Upper lobe of left lung (tissue), 6 donors: ENCODE measurements around the gene FRMPD4. TPM values are rescaled to one million over a fixed set of nuclear protein-coding genes. Genes with fewer than 3 reads are reported as not detected.

Source experiments
- ATAC-seq, 2 donors: fragments of 200-7000 bp; cut with Tn5 transposase; one replicate each; pipeline ENCODE4 v1.9.1; 2022; ENCODE audit warnings: mild to moderate bottlenecking in 2 of 2, moderate library complexity in 2 of 2; ENCODE audit not compliant: low FRiP score in 2 of 2
- DNase-seq, 2 donors: peaks; one replicate each; pipeline ENCODE4 v3.0.0-alpha.2; 2019 to 2020
- H3K27ac ChIP-seq, 4 donors: fragments of 200-600 bp; sonication (generic); one replicate each; pipeline ENCODE4 v1.5.1; 2016 to 2019
- H3K27me3 ChIP-seq, 4 donors: fragments of 200-600 bp; sonication (generic); one replicate each; pipeline ENCODE4 v1.5.1; 2017 to 2019
- H3K36me3 ChIP-seq, 4 donors: fragments of 200-600 bp; sonication (generic); one replicate each; pipeline ENCODE4 v1.5.1; 2016 to 2019
- H3K4me1 ChIP-seq, 4 donors: fragments of 200-600 bp; sonication (generic); one replicate each; pipeline ENCODE4 v1.5.1; 2018 to 2019
- H3K4me3 ChIP-seq, 4 donors: fragments of 200-600 bp; sonication (generic); one replicate each; pipeline ENCODE4 v1.5.1; 2017 to 2019; ENCODE audit warnings: mild to moderate bottlenecking in 2 of 4, moderate library complexity in 1 of 4
- H3K9me3 ChIP-seq, 4 donors: fragments of 200-600 bp; sonication (generic); one replicate each; pipeline ENCODE4 v1.5.1; 2018 to 2019
- EP300 ChIP-seq, 4 donors: sonication (generic); formaldehyde crosslinking; IDR thresholded peaks; one replicate each; pipeline ENCODE4 v1.5.1; 2017; ENCODE audit warnings: antibody characterized with exemption in 4 of 4, control low read depth in 2 of 4
- POLR2A ChIP-seq, 4 donors: fragments of 450-650 bp; IDR thresholded peaks; one replicate each; pipeline ENCODE4 v1.5.1; 2016 to 2017; ENCODE audit warnings: antibody characterized with exemption in 4 of 4, mild to moderate bottlenecking in 2 of 4
- POLR2AphosphoS5 ChIP-seq, 2 donors: sonication (generic); formaldehyde crosslinking; IDR thresholded peaks; one replicate each; pipeline ENCODE4 v1.5.1; 2017; ENCODE audit warnings: antibody characterized with exemption in 2 of 2
- WGBS, 2 donors: methylation state at CpG; one replicate each; pipeline ENCODE4 v1.1.5; 2017 to 2018; 5-methylcytosine and 5-hydroxymethylcytosine counted together
- total RNA-seq, 6 donors: library from RNA; depleted of rRNA in 4 of 6; stranded (reverse); fragments of >200 nt in 4 of 6; gene quantifications; one replicate each; pipeline versions ENCODE4 v1.1.0 to v1.2.1, GENCODE V29; 2016 to 2021
- TF ChIP-seq, protein P1 (sequence below), 6 experiments: fragments of 450-650 bp in 4 of 6; fragments of 200-600 bp in 2 of 6; sonication (generic) in 2 of 6; IDR thresholded peaks; one replicate each; pipeline ENCODE4 v1.5.1; 2016 to 2019; ENCODE audit warnings: antibody characterized with exemption in 6 of 6
- donor health status: DM: no; HTN: no; CAD: no; lungs with moderate emphysema.
- donor health status: DM: no; HTN: yes; CAD: no; lungs with severe emphysema.

Gene FRMPD4
- total RNA-seq, 6 donors from 2014 or later = 0.03 to 0.15 (median 0.10) TPM; not detected in 2

DNA sequence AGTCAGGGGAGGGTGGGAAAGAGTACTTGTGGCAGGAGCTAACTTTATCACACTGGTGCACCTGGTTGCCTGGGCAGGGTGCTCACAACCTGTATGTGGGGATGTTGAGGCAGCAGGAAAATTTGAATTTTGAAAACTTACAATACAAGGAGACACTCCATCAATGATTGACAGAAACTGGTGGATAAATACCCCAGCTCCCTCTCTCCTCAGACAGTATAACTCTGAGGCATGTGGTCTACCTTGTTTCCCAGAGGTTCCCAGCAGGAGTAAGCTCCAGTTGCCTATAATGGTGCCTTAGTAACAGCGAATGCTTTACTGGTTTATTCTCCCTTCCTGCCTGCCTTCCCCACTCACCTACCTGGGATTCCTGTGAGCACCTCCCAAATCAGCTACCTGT lies 541.2 kb downstream of the FRMPD4 start:
- Histone ChIP-seq H3K27me3 (no peaks in the 10 kb centered on the region), H3K36me3 (no peaks in the 10 kb centered on the region), H3K4me1 (no peaks in the 10 kb centered on the region), H3K27ac (no peak overlapping the region), H3K9me3 (no peaks in the 10 kb centered on the region), H3K4me3 (no peak overlapping the region)
- no peak for ATAC-seq
- TF ChIP-seq EP300 (IDR thresholded peaks at IDR 0.05) = no peak
- TF ChIP-seq, protein P1, sequence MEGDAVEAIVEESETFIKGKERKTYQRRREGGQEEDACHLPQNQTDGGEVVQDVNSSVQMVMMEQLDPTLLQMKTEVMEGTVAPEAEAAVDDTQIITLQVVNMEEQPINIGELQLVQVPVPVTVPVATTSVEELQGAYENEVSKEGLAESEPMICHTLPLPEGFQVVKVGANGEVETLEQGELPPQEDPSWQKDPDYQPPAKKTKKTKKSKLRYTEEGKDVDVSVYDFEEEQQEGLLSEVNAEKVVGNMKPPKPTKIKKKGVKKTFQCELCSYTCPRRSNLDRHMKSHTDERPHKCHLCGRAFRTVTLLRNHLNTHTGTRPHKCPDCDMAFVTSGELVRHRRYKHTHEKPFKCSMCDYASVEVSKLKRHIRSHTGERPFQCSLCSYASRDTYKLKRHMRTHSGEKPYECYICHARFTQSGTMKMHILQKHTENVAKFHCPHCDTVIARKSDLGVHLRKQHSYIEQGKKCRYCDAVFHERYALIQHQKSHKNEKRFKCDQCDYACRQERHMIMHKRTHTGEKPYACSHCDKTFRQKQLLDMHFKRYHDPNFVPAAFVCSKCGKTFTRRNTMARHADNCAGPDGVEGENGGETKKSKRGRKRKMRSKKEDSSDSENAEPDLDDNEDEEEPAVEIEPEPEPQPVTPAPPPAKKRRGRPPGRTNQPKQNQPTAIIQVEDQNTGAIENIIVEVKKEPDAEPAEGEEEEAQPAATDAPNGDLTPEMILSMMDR (IDR thresholded peaks at IDR 0.05) = no peak
- no peak for TF ChIP-seq POLR2AphosphoS5 (IDR thresholded peaks at IDR 0.05)
- no peak for TF ChIP-seq POLR2A (IDR thresholded peaks at IDR 0.05)
- WGBS, 2 donors = 75% methylated on average over 1 of the region's 1 CpG; no CpG with 5 or more reads in 1 of the 2 donors
- no peak for DNase-seq

DNA sequence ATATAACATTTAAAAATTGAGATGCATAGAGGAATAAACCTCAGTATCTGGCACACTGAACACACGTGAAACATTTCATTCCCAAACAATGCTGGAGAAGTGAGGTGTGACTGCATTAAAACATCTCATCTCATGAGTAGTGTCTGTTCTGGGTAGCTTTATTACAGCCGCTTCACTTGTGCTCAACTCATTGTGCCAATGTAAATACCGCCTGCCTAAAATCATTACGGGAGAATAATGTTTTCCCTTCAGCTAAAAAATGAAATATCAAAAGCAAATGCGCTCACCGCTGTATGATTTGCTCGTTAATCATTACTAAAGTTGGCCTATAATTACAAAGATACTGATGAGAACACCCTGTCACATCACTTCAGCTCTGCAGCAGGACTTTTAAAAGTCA lies 542.8 kb downstream of the FRMPD4 start:
- Histone ChIP-seq H3K27me3 (no peaks in the 10 kb centered on the region), H3K36me3 (no peaks in the 10 kb centered on the region), H3K9me3 (no peaks in the 10 kb centered on the region), H3K27ac (no peak overlapping the region), H3K4me3 (no peak overlapping the region), H3K4me1 (no peaks in the 10 kb centered on the region)
- 80% methylated on average over 7 of the region's 7 CpGs for WGBS, 2 donors
- DNase-seq (no peak), ATAC-seq (no peak)
- TF ChIP-seq POLR2A (IDR thresholded peaks at IDR 0.05) (no peak), EP300 (IDR thresholded peaks at IDR 0.05) (no peak), POLR2AphosphoS5 (IDR thresholded peaks at IDR 0.05) (no peak)
- TF ChIP-seq, protein P1 (IDR thresholded peaks at IDR 0.05) = no peak

DNA sequence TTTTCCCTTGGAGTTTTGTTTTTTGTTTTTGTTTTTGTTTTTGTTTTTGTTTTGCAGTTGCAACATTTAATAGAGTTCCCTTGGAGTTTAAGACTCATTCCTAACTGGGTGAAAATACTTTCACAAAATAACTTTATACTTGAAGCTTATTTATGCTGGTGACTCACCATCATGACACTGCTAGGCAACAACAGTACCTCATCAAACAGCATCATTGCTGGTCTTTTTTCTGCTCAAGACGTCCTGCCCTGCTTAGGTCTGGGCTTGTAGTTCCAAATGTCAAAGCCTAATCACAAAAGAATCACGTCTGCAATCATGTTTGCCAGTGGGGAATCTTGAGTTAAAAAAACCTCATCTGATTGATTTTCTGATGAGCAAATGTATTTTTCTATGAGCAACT lies 547.3 kb downstream of the FRMPD4 start:
- 44 to 55% methylated on average over 2 of the region's 2 CpGs for WGBS, 2 donors
- Histone ChIP-seq H3K4me3 (no peak overlapping the region), H3K36me3 (no peaks in the 10 kb centered on the region), H3K27me3 (no peaks in the 10 kb centered on the region), H3K27ac (no peak overlapping the region), H3K9me3 (no peaks in the 10 kb centered on the region), H3K4me1 (no peaks in the 10 kb centered on the region)
- no peak for DNase-seq
- no peak for ATAC-seq
- TF ChIP-seq, protein P1 (IDR thresholded peaks at IDR 0.05) = no peak
- TF ChIP-seq POLR2A (IDR thresholded peaks at IDR 0.05) = no peak
- TF ChIP-seq POLR2AphosphoS5 (IDR thresholded peaks at IDR 0.05) = no peak
- no peak for TF ChIP-seq EP300 (IDR thresholded peaks at IDR 0.05)

DNA sequence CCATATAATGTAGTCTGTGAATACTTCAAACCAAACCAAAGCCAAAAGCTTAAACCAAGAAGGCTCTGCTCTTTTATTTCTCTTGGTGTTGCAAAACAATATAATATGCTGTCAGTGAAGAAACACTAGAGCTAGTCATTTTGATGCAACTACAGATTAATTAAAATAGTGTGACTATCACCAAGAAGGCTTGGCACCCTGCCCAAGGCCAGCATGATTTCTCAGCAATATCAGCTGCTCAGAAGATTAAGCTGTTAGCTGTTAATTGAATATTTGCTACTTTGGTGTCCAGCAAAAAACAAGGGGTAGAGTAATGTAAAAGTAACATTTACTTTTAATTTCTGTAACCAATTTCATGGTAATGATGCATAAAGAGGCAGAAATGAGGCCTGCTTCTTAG lies 548.1 kb downstream of the FRMPD4 start:
- no peak for TF ChIP-seq POLR2AphosphoS5 (IDR thresholded peaks at IDR 0.05)
- no peak for TF ChIP-seq POLR2A (IDR thresholded peaks at IDR 0.05)
- TF ChIP-seq, protein P1 (IDR thresholded peaks at IDR 0.05) = no peak
- TF ChIP-seq EP300 (IDR thresholded peaks at IDR 0.05) = no peak

DNA sequence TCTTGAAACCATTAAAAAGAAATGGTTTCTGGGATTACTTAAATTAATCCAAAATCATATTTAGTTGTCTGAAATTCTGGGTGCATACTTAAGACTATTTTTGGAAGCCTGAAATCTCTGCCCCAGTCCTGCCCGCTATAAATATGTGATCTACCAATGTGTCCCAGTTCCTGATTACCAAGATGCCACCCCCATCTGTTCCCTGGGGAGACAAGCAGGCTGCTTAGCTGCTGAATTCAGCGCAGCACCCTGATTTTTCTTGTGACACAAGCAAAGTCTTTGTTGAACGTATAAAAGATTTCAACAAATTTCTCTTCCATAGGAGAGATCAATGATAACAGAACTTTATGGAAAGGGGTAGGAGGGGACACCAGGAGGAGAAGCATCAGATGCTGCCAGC lies 552.4 kb downstream of the FRMPD4 start:
- no peak overlapping the region for H3K27ac ChIP-seq
- no peaks in the 10 kb centered on the region for H3K36me3 ChIP-seq
- H3K4me1 ChIP-seq = no peaks in the 10 kb centered on the region
- no peak for ATAC-seq
- H3K9me3 ChIP-seq = no peaks in the 10 kb centered on the region
- H3K4me3 ChIP-seq = no peak overlapping the region
- TF ChIP-seq POLR2AphosphoS5 (IDR thresholded peaks at IDR 0.05) (no peak), EP300 (IDR thresholded peaks at IDR 0.05) (no peak), POLR2A (IDR thresholded peaks at IDR 0.05) (no peak)
- TF ChIP-seq, protein P1 (IDR thresholded peaks at IDR 0.05) = no peak
- DNase-seq = no peak
- WGBS, 2 donors = 63 to 95% methylated on average over 3 of the region's 3 CpGs
- H3K27me3 ChIP-seq = no peaks in the 10 kb centered on the region

More for the DNA sequence above, 548.1 kb downstream of the FRMPD4 start:
- Histone ChIP-seq H3K9me3 (no peaks in the 10 kb centered on the region), H3K27ac (no peak overlapping the region), H3K4me1 (no peaks in the 10 kb centered on the region), H3K36me3 (no peaks in the 10 kb centered on the region), H3K27me3 (no peaks in the 10 kb centered on the region), H3K4me3 (no peak overlapping the region)
- DNase-seq (no peak), ATAC-seq (no peak)
